NCI-H2107 treated with DMSO at 0.1 percent for 48 hours (cell line): ENCODE measurements around the gene CDK12.
"Not testable (repeated sequence)": the region's sequence is repeated elsewhere in the genome, so short reads cannot be mapped to it uniquely, and the experiment has no call there.

Source experiments
- DNase-seq: peaks from one replicate; lab custom pipeline; 2025; ENCODE audit not compliant: unreplicated experiment; lab: John Stamatoyannopoulos, UW

The CDK12 gene

DNA sequence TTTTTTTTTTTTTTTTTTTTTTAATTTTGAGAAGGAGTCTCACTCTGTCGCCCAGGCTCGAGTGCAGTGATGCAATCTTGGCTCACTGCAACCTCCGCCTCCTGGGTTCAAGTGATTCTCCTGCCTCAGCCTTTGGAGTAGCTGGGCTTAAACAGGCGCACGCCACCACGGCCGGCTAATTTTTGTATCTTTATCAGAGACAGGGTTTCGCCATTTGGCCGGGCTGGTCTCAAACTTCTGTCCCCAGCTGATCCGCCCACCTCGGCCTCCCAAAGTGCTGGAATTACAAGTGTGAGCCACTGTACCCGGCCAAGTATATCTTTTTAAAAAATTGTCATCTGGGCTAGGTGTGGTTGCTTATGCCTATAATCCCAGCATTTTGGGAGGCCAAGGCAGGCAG, 35.6 kb downstream of the CDK12 start:
- DNase-seq: not testable (repeated sequence)

DNA sequence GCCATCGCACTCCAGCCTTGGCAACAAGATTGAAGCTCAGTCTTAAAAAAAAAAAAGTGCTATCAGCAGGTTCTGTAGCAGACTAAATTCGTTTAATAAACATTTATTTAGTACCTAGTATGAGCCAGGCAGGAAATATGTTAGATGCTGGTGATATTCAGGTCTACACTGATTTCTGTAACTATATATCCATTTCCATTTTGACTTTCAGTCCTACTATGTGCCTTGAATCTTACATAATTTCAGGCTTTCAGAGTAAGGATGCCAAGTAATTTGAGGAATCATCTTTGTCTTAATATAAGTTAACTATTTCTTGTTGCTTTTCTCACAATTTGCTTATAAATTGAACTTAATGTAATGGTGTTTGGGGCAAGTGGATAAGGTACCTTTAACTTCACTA, 46.2 kb downstream of the CDK12 start:
- no peak for DNase-seq

DNA sequence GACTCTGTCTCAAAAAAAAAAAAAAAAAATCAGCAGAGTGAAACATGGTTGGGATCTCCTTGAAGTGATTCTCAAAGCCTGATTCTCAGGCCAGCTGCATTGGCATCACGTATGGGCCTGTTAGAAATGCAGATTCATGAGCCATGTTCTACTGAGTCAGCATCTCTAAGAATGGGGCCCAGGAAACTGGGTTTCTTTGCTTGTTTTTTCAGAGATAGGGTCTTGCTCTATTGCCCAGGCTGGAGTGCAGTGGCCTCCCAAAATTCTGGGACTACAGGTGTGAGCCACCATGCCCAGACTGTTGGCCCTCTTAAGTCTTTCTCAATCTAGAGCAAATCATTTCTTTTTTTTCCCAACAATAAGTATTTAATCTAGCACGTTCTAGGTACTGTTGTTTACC, 47.7 kb downstream of the CDK12 start:
- DNase-seq: no peak

DNA sequence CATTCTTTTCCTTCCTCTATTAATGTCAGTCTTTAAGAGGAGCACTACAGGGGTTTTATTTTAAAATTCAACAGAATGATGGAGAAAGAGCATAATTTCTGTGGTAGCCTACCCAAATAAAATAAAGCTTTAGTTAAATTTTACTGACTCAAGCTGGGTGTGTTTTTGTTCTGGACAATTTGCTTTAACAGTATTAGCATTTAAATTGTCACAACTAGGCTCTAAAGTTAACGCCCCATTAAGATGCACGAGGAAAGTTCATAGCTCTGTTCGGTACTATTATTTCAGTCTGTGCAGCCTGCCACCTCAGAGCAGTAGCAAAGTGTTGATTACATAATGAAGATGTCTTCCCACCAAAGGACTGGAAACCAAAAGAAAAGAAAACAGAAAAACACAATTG, 52.0 kb downstream of the CDK12 start:
- no peak for DNase-seq

DNA sequence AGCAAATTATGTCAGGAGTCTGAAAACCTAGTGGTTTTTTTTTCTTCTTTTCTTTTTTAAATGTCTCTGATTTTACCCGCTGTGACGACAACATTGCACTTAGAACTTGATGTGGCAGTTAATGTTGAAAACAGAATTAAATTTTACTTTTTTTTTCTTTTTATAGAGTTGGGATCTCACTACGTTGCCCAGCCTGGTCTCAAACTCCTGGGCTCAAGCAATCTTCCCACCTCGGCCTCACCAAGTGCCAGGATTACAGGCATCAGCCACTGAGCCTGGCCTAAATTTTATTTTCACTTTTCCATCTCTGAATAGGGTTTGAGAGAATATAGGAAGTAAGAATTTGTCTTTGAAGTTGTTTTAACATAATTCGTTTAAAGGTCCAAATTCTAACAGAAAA, 52.6 kb downstream of the CDK12 start:
- no peak for DNase-seq

DNA sequence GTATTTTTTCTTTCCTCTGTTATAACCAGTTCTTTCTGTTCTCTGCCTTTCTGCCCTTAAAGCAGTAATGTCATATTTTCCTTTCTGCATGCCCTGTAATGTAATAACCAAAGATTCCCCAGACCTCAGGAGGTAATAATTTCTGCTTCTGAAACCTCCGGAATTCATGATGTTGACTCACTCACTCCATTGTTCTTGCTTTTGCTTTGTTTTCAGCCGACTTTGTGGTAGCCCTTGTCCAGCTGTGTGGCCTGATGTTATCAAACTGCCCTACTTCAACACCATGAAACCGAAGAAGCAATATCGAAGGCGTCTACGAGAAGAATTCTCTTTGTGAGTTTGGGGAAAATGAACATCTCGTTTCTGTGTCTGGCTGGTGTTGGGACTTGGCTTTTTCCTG, 55.9 kb downstream of the CDK12 start:
- DNase-seq: no peak

DNA sequence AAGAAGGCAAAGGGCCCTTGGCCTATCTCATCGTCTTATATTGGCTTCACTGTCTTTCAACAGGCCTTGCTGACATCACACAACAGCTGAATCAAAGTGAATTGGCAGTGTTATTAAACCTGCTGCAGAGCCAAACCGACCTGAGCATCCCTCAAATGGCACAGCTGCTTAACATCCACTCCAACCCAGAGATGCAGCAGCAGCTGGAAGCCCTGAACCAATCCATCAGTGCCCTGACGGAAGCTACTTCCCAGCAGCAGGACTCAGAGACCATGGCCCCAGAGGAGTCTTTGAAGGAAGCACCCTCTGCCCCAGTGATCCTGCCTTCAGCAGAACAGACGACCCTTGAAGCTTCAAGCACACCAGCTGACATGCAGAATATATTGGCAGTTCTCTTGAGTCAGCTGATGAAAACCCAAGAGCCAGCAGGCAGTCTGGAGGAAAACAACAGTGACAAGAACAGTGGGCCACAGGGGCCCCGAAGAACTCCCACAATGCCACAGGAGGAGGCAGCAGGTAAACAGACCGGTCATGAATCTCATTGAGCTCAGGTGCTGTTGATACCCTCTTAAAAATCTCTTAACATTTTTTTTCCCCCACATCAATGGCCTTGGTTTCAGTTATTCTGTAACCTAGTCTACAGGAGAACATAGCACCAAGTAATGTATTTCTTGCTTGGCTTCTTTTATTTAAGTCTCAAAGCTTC, 64.7 kb downstream of the CDK12 start:
- DNase-seq: no peak

DNA sequence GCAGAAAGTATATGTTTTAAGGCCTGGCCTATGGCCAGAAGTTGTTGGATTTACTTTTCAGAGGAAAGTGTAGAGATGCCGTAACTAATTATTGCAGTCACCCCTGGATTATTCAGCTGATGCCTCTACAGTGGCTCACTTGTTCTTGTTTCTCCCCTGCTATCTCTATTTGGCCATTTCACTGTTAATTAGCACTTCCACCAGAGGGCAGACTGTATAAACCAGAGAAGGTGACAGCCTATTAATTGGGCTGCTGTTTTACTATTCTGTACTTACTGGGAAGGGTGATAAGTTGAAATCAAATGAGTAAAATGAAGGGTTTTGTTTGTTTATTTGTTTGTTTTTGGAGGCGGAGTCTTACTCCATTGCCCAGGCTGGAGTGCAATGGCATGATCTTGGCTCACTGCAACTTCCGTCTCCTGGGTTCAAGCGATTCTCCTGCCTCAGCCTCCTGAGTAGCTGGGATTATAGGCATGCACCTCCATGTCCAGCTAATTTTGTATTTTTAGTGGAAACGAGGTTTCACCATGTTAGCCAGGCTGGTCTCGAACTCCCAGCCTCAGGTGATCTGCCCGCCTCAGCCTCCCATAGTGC, 66.0 kb downstream of the CDK12 start:
- DNase-seq: peak; percentile 7

DNA sequence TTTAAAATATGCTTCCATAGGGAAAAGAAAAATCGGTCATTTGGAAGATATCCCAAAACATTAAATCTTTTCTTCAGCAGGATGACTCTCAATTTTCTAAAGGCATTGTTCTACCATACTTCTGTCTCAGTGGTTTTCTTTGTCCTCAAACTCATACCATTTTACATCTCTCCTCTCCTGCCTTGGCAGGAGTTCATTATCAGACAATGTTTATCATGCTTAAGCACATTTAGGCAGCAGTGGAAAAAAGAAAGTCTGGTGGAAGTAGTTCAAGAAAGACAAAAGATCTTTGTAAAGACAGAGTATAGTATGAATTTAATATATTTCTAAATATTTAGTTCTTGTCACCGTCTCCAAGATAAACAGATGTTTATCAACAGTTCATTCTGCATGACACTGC, 68.2 kb downstream of the CDK12 start:
- DNase-seq: no peak

DNA sequence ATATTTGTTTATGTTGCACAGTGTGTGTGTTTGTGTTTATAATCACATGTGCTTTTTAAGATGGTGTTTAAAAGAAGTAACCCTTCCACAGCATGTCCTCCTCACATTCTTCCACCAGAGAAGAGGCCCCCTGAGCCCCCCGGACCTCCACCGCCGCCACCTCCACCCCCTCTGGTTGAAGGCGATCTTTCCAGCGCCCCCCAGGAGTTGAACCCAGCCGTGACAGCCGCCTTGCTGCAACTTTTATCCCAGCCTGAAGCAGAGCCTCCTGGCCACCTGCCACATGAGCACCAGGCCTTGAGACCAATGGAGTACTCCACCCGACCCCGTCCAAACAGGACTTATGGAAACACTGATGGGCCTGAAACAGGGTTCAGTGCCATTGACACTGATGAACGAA, 69.2 kb downstream of the CDK12 start:
- DNase-seq: no peak

DNA sequence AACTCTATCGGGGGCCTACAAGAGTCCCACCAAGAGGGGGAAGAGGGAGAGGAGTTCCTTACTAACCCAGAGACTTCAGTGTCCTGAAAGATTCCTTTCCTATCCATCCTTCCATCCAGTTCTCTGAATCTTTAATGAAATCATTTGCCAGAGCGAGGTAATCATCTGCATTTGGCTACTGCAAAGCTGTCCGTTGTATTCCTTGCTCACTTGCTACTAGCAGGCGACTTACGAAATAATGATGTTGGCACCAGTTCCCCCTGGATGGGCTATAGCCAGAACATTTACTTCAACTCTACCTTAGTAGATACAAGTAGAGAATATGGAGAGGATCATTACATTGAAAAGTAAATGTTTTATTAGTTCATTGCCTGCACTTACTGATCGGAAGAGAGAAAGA, 70.0 kb downstream of the CDK12 start:
- DNase-seq: no peak

DNA sequence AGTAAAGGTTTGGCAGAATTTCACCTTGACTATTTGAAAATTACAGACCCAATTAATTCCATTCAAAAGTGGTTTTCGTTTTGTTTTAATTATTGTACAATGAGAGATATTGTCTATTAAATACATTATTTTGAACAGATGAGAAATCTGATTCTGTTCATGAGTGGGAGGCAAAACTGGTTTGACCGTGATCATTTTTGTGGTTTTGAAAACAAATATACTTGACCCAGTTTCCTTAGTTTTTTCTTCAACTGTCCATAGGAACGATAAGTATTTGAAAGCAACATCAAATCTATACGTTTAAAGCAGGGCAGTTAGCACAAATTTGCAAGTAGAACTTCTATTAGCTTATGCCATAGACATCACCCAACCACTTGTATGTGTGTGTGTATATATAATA, 72.6 kb downstream of the CDK12 start:
- DNase-seq: no peak

DNA sequence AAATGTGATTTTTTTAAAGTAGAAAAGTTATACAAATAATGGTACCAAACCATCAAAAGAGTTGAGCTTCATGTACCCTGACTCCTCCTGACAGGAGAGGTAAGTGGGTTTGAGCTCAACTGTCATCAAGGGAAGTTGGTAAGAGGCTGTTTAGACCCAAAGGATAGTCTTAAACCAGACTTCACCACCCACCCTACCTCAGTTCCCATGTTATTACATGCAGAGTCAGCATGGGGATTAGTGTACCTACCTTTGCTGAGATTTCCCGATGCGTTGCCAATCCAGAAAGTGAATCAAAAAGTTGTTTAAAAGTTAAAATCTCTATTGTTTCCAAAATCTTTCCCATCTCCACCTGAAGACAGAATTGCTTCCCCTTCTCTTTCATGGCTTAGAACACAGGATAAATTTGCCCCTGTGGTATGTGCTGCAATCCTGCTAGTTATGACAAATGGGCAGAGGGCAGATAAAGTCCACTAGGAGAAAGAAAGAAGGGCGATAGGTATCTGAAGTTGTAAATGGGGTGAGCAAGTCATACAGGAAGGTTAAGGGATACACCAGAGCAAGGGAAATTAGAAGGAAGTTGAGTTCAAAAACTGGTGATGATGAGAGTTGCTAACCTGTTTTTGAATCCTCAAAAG, 73.6 kb downstream of the CDK12 start:
- no peak for DNase-seq

DNA sequence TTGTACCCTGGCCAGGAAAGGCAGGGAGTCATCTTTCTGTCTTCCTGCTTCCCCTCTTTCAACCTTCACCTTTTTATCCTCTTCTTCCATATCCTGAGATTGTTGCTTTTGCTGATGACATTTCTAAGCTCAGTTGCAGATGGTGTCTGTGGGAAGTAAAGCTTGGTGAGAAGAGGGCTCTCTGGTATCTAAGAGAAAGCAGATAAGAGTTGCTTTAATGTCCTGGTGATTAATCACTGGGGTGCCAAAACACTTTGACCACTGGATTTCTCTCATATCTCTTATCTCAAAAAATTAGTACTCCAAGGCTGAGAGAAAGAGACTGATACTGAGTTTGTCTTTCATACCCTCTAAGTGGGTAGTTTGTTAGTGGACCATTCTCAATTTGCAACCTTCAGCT, 75.2 kb downstream of the CDK12 start:
- DNase-seq: no peak

DNA sequence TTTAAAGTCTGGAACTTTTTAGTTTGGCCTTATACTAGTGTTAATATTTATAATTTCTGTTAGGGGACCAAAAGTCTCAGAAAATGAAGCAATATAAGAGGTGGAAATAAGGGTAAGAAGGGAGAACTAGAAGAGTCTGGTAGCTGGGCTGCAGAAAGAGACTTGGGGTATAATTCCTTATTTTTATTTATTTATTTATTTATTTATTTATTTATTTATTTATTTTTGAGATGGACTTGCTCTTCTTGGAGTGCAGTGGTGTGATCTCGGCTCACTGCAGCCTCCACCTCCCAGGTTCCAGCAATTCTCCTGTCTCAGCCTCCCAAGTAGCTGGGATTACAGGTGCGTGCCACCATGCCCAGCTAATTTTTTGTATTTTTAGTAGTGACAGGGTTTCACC, 76.1 kb downstream of the CDK12 start:
- DNase-seq: not testable (repeated sequence)

DNA sequence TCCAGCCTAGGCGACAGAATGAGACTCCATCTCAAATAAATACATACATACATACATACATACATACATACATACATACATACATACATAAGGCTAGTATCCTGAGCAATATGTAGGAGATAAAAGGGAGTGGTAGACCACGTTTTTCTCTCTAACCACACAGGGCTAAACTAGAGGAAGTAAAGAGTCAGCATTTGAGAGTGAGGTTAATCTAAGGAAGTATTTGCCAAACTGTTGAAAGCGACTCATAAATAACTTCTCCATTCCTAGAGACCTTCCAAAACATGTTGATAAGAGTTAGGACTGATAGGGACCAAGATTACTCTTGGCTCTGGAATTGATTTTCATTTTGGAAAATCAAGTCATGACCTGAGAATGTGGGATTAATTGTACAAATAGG, 77.6 kb downstream of the CDK12 start:
- no peak for DNase-seq

DNA sequence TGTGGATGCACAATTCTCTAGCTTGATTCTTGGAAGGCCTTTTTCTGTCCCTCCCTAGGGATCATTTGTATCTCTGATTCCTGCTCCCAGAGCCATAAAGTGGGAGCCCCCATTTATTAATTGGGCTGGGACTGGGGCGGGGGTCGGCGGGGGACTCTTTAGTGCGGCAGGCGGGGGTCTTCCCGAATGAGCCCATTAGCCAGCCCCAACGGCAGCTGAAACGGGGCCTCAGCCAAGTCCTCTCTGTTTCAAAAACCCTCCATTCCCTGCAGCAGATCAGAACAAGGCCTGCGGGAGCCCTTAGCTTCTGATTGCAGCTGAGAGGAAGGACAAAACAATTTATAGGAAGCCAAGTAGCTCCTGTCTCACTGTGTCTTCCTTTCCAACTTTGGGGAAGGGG, 79.3 kb downstream of the CDK12 start:
- no peak for DNase-seq

DNA sequence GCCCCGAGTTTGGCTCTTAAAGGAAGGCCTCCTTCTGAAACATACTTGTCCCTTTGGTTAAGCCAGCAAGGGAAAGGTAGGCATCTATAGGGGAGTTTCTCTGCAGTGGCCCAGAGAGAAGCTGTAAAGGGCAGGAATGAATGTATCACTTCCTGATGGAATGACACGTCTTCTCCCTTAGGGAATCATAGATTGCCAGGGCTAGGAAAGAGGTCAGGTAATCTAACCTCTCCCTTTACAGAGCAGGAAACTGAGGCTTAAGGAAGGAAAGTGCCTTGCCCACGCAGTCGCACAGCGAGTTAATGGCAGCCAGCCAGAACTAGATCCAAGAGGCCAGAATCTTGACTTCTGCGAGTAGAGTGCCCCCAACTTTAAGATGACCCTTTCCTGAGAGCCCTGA, 80.4 kb downstream of the CDK12 start:
- DNase-seq: no peak

DNA sequence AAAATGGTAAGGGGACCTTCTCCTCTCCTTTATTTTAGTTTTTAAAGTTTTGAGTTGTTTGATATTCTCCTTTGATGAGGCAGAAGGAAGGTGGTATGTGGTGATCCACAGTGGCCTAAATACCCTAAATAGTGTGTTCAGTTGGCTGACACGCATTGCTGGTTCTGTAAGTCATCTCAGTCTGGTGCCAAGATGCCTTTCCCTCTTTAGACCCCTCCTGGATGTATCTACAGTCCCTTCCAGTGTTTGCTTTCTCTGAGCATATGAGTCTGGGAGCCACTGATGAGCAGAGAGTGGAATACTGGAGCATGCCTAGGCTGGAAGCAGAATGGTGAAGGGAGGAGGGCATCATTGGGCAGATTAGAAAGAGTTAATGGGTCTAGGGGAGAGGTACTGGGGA, 81.9 kb downstream of the CDK12 start:
- no peak for DNase-seq

DNA sequence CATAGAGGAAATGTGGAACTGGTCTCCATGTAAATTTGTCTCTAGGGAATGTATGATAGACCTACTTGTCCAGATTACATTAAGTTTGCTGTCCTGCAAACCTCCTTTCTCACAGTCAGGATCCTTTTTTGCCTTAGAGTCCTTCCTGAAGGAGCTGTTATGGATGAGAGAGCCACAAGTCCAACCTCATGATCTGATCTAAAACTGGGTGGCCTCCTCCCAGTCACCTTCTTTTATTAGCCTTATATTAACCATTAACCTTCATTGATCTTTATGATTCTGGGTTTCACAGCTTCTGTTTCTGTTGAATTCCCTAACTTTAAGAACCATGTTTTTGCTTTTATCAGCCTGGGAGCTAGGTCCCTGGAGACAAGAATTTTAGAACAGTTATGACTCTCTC, 82.4 kb downstream of the CDK12 start:
- no peak for DNase-seq

DNA sequence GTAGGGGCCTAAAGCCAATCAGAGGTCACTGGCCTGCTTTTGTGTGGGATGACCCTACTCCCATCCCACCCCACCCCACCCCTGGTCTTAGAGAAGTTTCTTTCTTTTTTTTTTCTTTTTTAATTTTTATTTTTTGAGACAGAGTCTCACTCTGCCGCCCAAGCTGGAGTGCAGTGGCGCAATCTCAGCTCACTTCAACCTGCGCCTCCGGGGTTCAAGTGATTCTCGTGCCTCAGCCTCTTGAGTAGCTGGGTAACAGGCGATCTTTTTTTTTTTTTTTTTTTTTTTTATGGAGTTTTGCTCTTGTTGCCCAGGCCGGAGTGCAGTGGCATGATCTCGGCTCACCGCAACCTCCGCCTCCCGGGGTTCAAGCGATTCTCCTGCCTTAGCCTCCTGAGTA, 83.1 kb downstream of the CDK12 start:
- not testable (repeated sequence) for DNase-seq

DNA sequence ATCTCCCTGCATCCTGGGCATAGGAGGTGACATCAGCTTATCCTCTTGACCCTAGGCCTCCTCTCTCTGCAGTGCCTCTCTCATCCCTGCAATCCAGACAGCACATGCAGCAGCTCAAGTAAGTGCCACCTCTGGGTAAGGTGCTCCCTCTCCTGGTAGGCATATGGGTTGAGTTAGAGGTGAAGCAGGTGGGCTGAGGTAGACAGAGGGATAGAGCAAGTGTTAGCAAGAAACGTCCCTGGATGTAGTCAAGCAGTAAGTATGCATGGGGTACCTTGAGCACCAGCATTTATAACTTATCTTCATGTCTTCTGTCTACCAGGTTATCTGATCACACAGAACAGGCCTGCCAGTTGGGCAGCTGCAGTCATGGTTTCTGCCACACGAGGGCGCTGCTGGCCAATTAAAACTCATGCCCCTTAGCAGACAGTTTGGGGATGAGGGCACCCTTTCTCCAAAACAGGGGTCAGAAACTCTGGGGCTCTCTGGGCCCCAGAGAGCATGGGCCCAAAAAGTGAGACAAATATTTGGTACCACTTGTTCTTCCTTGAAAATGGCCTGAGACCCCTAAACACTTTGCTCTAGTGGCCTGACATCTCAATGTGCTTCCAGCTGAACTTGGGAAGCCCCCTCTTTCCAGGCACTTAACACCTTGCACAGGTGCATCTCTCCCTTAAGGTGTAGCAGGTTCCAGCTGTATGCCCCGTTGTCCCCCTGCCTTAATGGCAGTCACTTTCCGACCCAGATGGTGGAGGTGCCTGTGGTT, 86.6 kb downstream of the CDK12 start:
- peak; percentile 39 for DNase-seq
